Stimulated activated CD8-positive, alpha-beta memory T cell treated with anti-CD3 and anti-CD28 coated beads, Interleukin-2, amount 100 ng/mL, for 1 hour (primary cell): Measurements from ENCODE around the gene INSR.
"Not testable (repeated sequence)": the region's sequence is repeated elsewhere in the genome, so short reads cannot be mapped to it uniquely, and the experiment has no call there.

Experiments
- DNase-seq, 2 donors: peaks; one replicate each; pipeline ENCODE4 v3.0.0-alpha.2; 2020; ENCODE audit warnings: low read depth in 2 of 2

The INSR gene

GRCh38 chr19:7224209-7224686 lies 70.0 kb downstream of the INSR start:
- DNase-seq: no peak

DNA sequence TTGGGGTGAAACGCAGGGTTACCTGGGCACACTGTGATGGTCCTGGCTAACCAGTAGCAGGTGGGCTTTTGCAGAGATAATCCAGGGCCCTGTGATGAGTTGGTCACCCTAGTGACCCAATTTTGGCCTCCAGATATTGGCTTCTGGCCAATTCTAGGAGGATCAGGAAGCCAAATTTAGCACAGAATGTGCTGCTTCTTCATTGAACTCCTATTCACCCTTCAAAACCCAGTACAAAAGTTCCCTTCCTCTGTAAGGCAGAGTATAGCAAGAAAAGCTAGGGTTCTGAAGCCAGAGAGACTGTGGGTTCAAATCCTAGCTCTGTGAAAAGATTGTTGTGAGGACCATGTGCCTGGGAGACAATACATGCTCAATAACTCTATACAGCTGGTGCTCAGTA lies 70.8 kb downstream of the INSR start:
- DNase-seq: no peak

DNA sequence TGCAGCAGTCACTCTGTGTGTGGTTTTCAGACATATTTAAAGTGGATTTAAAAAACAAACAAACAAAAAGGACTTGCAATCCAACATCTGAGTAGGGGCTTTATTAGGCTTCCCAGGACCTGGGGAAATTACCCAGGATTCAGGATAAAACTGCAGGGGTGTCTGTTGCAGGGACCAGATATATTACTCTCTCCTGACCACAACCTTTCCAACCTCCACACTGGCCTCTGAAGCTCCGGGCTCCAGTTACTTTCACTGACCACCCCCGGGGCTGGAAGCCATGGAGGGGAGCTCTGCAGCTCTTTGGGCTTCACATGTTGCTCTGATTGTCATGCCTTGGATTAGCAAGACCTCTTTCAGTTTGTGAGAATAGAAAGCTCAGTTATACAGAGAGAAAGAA lies 75.2 kb downstream of the INSR start:
- DNase-seq: no peak

DNA sequence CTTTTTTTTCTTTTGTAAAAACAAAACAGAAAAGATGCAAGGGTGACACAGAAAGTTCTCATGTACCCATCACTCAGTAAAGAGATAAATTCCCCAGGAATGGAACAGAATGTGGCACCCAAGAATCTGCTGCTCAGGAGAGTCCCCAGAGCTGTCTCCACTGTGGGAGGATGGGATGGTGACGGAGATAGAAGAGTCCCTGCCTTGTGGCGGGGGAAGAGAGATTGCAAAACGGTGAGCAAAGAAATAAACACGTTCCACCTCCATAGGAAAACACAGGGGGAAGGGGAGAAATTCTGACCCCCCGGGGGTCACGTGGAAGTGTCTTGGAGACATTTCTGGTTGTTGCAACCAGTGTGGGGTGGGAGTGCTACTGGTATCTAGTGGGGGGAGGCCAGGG lies 76.4 kb downstream of the INSR start:
- no peak for DNase-seq

DNA sequence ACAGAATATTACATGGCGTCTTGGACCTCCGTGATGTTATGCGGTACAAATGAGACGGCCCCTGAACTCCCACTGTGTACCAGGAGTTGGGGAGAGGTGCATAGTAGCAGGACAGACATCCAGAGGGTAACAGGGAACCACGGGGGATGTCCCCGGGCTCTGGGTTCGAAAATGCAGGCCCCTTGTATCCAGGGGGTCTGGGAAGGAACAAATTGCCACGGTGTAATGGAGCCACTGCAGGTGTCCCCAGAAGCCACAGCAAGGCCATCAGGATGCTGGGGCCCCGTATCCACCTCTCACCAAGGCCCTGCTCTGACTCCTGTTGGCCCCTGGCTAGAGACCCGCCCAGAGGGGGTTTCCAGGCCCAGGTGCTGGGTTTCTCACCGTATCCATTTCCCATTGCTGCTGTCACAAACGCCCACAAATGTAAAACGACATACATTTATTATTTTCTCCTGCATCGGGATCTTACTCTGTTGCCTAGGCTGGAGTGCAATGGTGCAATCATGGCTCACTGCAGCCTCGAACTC lies 77.8 kb downstream of the INSR start:
- no peak for DNase-seq

DNA sequence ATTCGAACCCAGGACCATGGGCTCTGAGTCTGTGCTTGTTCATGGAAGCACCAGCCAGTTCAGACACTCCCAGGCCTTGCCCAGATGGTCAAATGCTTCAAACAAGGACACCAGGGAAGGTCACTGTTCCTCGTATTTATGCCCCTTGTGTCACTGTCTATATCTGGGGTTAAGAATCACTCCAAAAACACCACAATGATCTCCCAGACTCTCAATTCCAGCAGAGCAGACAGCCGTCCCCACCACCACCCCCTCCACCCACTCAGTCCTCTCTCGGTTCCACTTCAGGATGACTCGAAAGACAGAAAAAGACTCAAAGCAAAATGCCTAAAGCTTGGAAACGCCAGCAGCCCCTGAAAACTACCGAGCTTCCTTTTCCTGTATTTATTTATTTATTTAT lies 79.0 kb downstream of the INSR start:
- DNase-seq: no peak

GRCh38 chr19:7214324-7215089 lies 79.7 kb downstream of the INSR start:
- DNase-seq: no peak

- no peak for DNase-seq
Measured at GRCh38 chr19:7213628-7214323, 80.4 kb downstream of the INSR start.

DNA sequence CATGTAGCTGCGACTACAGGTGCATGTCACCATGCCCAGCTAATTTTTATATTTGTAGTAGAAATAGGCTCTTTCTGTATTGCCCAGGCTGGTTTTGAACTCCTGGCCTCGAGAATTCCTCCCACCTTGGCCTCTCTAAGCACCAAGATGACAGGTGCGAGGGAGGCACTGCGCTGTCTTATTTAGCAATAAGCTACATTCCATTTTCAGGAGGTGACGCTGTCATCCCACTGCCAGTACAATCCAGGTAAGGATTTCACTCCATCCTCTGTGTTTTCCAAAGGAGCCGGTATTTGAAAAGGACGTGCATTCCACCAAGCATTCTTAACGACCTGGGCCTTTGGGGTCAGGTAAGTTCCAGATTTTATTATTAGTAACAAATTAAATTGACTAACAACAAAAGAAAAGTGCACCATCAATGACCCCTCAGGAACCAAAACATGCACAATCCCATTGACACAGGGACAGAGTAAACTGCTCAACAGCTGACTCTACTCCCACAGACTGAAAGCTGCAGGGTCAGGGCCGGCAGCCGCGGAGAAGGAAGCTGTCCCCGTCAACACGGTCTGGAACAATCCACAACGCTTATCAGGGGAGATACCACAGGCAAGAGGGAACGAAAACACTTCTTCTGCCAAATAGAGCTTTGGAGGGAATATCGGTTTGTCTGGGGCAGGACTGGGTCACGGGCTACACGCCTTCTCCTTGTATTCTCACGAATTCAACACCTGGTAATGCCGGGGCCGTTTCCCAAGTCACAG lies 82.8 kb downstream of the INSR start:
- no peak for DNase-seq

DNA sequence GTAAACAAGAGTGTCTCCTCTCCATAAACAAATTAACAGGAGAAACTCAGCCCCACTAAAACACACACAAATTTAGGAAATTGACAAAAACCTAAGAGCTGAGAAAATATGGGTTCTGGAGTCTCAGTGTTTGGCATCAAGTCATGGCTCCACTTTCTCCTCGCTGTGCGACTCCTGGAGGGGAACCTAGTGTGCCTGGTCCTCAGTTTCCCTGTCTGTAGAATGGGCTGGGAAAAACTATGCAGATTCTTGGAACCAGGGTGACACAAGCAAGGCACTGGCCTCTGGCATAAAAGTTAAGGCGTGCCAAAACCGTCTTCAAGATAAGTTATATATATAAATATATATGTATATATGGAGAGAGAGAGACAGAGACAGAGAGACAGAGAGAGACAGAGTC lies 83.9 kb downstream of the INSR start:
- no peak for DNase-seq

GRCh38 chr19:7209597-7210325 lies 84.5 kb downstream of the INSR start:
- not testable (repeated sequence) for DNase-seq

- not testable (repeated sequence) for DNase-seq
Measured at GRCh38 chr19:7209036-7209435, 85.2 kb downstream of the INSR start.

- DNase-seq: no peak
Measured at GRCh38 chr19:7203332-7203731, 90.9 kb downstream of the INSR start.

DNA sequence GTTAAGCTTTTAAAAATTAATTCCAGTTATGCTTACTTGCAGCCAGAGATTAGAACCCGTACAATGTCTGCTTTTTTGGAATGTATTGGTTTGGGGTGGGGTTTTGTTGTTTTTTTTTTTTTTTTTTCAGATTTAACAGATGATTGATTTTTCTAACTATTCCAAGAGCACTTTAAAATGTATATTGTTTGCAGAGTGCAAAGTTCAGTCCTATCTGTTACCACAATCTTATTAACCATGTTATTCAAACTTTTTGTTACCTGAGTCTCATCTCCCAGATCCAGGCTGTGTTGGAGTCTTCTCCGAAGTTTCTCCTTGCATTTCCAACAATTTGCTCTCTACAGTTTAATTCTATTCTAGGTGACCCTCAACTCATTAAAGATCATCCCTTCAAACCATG lies 91.3 kb downstream of the INSR start:
- no peak for DNase-seq

DNA sequence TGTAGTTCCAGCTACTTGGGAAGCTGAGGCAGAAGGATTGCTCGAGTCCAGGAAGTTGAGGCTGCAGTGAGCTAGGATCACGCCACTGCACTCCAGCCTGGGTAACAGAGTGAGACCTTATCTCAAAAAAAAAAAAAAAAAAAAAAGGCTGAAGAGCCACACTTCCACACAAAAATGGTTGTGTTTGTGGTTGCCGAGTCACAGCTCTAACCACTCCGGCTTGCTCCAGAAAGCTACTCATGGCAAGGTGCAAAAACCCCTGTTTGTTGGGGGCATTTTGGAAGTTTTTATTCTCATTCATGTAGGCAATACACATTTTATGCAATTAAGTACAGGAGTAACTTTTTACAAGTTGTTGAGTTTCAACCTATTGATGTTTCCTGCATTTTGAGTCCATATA lies 93.5 kb downstream of the INSR start:
- no peak for DNase-seq

- DNase-seq: no peak
Measured at GRCh38 chr19:7199613-7200533, 94.3 kb downstream of the INSR start.

GRCh38 chr19:7197760-7198696 lies 96.2 kb downstream of the INSR start:
- peak; percentile 73 to 81 for DNase-seq

DNA sequence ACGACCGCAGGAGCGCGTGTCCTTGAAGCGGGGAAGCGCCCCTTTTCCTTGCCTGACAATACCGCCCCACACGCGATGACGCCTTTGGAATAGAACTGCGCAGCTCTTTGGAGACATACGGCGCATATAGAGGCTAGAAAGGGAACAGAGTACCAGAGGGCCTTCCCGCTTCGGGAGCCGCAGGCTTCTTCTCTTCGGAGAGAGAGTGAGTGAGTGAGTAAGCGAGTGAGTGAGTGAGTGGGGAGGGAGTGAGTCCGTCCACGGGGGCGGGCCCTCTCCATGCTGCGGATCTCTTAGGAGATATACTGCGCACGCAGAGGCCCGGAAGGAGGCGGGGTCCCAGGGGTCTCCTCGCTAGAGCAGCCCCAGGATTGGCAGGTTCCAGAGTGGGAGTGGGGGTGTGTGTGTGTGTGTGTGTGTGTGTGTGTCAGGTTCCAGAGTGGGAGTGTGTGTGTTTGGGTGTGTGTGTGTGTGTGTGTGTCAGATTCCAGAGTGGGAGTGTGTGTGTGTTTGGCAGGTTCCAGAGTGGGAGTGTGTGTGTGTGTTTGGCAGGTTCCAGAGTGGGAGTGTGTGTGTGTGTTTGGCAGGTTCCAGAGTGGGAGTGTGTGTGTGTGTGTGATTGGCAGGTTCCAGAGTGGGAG lies 97.0 kb downstream of the INSR start:
- peak; percentile 72 to 74 for DNase-seq

DNA sequence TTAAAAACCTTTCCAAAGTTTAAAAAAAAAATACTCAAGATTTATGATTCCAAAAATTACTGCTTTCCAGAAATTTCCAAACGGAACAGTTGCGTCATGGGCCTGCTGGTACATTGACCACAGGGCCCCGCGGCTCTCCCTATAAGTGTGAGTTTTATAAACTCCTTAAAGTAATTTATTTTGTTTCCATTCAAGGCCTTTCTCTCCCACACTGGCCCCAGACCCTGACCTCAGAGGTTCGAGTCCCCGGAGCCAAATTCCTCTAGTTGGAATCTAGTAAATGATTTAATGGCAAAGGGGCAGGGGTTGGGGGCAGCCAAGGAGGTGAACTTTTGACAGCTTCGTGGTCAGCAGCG lies 97.5 kb downstream of the INSR start:
- DNase-seq: no peak
